GM18520 (cell line): ENCODE results near the gene PLEK.
A peak's percentile ranks its signal among the peaks of the same experiment; 100 is the strongest.
"Not testable (repeated sequence)": the region's sequence is repeated elsewhere in the genome, so short reads cannot be mapped to it uniquely, and the experiment has no call there.

ENCODE experiments used
- ATAC-seq: cut with Tn5 transposase; IDR thresholded peaks from one replicate; pipeline ENCODE4 v1.9.1; 2021; ENCODE audit not compliant: unreplicated experiment

PLEK gene

DNA sequence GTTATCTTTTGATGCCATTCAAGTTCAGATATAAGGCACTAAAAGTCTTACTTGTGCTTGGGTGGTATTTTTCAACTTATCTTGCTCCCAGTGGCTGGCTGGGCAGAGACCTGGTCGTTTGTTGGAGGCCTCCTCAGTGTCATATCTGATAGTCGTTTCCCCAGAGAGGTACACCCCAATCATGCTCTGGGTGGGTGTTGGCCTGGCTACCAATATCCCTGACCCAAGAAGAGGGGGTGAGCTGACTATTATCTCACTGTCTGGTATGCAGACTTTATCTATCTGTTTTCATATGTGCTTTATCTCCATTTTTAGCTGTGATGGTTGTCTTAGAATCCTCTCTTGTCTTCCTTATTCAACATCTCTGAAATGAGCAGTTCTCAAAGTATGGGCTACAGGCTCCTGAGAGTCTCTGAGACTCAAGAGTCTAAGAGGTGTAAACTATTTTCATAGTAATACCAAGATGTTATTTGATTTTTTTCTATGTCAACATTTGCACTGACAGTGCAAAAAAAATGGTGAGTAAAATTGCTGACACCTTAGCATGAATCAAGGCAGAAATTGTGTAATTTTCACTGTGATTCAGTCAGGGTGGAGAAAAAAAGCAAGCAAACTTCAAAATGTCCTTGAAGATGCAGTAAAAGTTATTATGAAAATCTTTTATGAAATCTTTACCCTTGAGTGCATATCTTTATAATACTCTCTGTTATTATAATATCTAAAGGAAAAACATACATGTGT is 12.3 kb upstream of the PLEK start:
- no peak for ATAC-seq

DNA sequence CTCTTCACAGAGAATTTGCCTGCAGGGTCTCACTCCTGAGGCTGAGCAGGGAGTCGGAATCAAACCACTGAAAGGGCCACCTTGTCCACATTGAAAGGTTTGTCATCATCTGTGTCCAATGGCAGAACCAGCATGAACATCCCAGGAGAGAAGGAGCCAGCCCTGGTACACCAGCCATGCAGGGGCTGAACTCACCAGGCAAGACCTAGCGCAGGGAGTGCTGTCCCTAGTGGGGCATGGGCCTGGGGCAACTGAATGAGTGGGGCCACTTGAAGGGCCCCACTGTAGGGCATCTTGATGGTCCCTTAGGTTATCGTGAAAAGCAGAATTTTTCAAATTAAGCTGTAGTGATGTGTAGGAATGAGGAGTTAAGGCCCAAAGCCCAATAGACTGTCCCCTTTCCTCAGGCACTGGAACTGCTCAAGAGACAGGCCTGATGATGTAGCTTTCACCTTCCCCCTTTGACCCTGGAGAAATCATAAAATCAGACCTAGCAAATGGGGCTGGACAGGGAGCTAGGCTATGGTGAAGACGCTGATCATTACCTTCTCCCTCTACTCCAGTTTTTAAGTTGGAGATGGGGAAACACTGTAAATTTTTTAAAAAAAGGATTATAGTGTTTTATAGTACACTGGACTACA is 8.4 kb upstream of the PLEK start:
- ATAC-seq = no peak

DNA sequence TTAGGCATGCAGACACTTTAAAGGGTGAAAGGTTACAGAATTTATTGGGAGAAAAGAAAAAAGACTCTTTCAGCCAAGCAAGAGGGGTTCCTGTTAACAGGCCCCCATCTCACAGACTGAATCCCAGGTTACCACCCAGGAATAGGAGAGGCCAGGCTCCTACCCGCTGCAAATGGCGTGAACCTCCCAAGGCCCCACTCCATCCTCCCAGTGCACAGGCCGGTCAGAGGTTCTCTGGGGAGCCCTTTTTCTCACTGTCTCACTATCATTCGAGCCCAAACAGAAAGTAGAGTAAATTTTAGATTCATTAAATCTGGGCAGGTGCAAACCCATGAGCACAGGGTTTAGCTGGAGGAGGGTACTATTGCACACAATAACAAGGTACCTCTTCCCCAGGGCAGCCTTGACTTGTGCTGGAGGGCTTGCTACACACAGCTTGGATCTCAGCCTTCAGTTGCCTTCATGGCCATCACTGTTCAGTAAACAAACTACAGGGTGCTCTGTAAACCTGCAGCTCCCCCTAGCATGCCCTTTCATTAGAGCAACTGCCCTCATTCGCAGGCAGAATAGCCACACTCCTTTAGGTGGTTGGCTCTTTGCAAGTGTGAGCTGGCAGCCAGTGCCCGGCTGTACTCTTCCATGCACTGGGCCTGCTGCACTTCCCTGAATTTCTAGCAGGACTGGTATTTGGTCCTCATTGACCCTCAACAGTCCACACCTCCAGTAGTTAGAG is 7.3 kb upstream of the PLEK start:
- peak; percentile 60 for ATAC-seq

DNA sequence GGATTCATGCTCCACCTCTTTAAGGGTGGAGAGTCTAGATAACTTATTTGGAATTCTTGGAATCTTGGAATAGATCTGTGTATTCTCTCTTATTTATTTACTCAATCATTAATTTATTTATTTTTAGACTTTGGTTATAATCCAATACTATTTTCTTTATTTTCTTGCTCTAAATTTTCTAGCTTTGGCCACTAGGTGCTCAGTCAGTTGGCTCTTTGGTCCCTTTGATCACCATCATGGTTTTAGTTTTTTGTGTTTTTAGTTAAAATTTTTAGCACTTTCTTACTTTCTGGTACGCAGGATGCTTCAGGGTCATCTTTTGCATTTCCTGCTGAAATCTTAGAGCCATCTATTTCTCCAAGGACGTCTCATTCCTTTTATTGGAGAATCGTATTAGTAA is 5.2 kb upstream of the PLEK start:
- no peak for ATAC-seq

DNA sequence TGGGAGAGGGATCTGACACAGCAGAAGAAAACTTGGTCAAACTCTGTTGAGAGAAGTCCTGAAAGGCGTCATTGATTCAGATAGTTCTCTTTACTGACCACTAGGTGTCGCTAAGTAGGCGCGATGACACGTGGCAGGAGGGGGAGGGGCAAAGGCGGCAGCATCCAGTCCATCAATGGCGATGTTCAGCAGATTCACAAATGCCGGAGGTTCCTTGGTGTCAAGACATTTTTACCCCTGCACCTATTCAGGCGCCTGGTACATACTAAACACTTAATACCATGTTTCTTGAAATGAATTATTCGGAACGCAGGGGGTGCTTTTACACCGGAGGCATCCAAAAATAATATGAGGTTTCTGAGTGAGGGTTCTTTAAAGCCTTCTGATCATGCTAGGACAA is 3.0 kb upstream of the PLEK start:
- peak; percentile 20 for ATAC-seq

DNA sequence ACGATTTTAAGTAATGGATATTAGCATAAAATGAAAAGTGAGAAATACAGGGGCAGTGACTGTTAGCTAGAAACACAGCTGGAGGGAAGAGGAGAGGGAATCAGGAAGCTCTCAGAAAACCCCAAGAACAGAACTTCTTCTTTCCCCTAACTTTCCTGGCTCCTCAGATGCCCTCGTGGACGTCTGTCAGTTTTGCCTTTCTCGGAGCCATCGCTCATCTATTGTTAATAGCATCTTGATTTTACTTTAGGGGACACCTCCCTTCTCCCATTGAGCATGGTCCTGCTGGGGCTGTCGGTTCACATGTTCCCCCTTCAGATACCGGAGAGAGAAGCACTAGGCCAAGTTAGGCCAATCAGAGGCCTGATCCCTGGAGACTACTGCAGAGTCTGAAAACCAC is 2.3 kb upstream of the PLEK start:
- no peak for ATAC-seq

DNA sequence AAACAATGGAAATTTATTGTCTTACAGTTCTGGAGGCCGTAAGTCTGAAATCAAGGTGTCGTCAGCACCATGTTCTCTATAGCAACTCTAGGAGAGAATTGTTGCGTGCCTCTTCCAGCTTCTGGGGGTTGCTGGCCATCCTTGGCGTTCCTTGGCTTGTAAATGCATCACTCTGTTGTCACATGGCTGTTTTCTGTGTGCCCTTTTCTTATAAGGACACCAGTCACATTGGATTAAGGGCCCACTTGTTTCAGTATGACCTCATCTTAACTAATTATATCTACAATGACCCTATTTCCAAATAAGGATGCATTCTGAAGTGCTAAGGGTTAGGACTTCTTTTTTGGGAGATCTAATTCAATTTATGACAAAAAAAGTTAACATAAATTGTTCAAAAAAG is 1.4 kb upstream of the PLEK start:
- no peak for ATAC-seq

DNA sequence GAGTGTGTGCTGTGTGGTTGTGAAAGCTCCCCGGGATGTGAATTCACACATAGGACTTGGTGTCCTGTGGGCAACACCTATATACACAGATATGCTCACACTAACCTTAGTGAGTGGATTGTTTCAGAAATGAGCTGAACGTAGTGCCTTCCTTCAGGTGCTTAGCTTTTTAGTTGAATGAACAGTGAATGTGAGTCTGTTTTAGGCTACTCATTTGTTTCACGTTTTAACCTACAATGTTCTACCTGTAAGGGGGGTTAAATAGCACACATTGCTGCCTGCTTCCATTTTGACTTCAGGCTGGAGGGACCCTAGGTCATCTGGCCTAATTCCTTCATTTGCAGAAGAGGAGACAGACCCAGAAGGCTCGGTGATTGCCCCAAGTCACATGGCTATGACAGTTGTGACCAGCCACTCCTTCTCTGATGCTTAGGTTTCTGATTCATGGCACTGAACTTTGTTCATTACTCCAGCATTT is 1.0 kb downstream of the PLEK start:
- ATAC-seq = peak; percentile 44

DNA sequence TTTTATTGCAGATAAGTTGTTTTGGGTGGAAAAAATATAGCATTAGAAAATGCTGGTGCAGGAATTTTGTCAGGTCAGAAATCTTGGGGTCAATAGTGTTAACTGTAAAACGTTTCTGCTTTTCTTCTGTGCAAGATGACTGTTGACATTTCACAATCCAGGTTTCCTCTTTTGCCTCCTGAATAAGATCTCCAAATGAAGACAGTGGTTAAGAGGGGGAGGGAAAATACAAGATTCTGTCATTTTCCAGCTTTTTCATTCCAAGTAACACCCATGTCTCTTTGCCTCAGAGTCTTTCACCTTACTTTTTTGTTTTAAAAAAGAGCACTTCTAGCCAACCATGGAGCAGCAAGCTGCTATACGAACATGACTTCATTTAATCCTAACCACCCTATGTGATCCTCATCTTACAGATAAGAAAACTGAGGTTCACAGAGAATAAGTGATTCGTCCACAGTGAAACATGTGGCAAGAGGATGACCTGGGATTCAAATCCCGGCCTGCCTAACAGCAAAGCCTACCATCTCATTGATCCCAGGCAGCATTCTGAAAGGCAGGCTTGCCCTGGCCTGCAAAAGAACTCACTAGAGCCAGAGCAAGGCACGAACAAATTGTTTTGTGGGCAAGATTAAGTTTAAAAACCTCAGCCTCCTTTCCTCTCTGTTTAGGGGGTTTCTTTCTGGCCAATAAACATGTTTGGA is 3.0 kb downstream of the PLEK start:
- no peak for ATAC-seq

DNA sequence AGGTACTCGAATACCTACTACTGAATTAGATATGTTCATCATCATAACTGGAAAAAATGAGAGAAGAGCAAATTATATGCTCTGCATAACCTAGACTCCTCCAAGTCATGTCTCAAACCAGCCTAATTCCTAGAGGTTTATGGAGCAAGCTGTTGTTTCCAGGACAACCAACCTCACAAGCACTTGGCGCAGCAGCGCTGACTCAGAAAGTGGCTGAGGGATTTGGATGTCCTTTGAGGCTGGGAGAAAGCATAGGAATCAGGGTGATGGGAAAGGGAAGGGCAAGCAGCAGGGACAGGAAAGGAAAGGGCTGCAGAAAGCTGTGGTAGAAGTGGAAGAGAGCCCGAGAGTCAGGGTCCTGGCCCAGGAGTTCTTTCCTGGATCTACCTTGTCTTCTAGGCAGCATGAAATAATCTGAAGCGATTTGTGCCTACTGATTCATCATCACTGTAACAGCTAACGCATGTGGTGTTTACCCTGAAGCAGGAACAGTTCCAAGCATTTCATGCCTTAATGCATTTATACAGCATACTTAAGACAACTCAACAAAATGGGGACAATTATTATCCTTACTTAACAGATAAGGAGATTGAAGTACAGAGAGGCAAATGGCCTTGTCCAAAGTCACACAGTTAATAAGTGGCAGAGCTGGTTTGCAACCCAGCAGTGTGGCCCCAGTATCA is 3.7 kb downstream of the PLEK start:
- ATAC-seq = no peak

DNA sequence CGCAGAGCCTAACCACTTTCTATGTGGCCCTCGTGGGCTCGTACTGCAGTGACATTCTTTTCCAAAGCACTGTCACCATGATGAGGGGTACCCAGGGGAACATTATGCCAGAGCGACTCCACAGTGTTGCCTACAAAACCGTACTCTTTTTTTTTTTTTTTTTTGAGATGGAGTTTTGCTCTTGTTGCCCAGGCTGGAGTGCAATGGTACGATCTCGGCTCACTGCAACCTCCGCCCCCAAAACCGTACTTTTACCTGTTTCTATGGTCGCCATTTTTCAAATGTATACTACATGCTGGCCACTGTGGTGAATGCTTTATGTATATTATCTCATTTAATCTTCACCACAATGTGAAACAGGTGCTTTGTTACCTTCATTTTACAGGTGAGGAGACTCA is 4.3 kb downstream of the PLEK start:
- ATAC-seq = no peak

DNA sequence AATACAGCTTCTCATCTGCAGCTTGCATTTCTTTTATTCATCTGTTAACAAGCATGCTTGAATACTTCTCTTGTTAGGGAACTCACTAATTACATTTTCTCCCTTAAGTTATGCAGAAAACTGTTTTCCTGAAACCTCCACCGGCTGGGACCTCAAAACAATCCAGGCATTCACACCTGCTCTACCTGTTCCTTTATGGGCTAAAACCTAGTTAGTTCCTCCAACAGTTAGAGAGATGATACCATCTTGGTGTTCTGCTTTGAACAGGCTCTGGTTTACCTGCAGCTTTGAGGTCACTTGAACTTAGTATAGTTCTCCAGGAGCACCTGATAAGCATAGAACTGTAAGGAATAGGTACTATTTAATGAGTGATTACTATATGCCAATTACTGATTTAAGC is 6.1 kb downstream of the PLEK start:
- no peak for ATAC-seq

DNA sequence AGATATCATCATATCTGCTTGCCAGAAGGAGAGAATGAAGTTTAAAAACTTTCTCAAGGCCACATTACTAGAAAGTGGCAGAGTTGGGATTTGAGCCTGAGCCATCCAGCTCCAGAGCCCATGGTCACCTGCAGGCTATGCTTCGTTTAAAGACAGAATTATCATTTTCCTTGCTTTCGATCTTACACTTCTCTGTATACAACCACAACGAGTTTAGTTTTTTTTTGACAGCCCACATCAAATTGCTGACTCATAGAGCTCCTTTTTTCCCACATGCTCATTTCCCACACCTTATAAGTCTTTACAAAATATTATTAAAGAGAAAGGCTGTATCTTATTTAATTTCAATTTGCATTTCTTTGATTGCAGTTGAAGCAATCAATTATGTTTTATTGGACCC is 6.5 kb downstream of the PLEK start:
- ATAC-seq = no peak

DNA sequence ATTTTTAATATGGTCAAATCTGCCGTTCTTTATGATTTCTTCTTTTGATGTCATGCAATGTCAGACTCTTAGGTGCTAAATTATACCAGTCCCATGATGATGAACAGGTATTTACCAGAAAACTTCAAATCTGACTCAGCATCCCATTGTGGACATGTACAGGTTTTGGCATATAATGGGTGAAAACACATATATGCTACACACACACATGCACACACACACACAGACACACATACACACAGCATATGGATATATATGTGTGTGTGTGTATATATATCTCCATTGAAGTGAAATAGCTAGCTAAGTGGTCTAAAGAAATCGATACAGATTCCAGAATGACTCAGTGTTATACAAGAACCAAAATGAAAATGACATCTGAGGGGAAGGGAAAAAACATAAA is 7.4 kb downstream of the PLEK start:
- no peak for ATAC-seq

DNA sequence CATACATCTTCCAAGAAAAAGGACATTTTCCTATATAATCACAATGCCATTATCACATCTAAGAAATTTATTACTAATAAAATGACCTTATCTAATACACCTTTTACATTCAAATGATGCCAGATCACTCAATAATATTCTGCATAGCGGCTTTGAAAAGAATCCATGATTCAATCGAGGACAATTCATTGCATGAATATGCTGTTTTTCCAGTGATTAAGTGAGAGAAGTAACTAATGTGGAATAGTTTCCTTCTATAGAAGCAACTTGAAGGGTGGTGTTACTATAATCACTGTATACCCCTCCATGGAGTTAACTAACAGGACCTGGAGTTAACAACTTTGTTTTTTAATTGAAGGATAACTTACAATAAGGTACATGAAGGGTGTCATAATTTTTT is 9.1 kb downstream of the PLEK start:
- ATAC-seq = no peak

DNA sequence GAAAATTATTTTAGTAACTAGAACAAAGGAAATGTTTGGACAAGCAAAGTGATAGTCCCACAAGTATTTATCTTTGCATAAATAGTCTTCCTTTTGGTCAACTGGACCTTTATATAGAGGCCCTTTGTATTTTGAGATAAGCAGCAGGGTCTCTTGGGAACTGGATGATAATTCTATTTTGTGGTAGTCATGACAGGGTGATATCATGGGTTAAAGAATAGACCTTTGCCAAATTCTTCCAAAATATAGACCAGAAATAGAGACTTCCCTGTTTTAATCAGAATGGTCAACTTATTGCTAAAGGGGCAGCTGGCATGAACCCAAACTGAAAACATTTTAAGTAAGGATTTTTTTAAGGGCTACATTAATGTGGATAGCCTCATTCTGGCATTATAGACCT is 10.5 kb downstream of the PLEK start:
- ATAC-seq = no peak

DNA sequence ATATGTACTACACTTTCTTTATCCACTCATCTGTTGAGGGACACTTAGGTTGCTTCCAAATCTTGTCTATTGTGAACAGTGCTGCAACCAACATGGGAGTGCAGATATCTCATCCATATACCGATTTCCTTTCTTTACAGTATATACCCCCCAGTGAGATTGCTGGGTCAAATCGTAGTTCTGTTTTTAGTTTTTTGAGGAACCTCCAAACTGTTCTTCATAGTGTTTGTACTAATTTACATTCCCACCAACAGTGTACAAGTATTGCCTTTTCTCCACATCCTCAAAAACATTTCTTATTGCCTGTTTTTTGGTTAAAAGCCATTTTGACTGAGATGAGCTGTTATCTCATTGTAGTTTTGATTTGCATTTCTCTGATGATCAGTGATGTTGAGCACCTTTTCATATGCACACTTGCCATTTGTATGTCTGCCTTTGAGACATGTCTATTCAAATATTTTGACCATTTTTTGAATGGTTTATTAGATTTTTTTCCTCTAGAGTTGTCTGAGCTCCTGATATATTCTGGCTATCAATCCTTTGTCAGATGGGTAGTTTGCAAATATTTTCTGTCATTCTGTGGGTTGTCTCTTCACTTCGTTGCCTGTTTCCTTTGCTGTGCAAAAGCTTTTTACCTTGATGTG is 12.2 kb downstream of the PLEK start:
- no peak for ATAC-seq

DNA sequence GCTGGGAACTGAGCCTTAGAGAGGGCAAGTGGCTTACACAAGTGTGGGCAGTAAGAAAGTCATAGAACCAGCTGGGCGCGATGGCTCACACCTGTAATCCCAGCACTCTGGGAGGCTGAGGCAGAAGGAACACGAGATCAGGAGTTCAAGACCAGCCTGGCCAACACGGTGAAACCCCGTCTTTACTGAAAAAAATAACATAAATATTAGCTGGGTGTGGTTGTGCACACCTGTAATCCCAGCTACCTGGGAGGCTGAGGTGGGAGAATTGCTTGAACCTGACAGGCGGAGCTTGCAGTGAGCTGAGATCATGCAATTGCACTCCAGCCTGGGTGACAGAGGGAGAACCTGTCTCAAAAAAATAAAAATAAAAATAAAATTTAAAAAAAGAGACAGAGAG is 13.7 kb downstream of the PLEK start:
- ATAC-seq = not testable (repeated sequence)

DNA sequence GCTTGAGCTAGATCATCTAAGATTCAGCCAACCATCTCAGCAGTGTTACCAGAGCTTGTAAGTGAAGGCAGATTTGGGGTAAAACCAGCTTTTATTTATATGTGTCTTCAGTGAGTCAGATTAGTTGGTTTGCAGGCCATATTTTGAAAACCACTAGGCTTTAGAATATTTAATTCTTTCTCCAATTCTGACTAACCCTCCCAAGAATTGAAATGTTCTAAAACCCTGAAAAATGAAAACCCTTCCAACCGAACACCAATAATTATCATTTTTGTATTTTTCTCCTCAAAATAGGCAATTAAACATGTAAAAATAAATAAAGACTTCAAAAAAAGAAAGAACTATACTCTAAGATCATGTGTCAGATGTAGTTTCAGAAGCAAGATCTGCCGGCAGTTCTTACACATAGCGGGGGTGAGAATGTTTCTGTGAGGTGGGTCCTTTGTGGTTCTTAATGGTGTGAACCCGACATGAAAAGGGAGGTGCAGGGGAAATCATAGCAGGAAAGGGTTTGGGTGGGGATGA is 14.2 kb downstream of the PLEK start:
- ATAC-seq = peak; percentile 37

DNA sequence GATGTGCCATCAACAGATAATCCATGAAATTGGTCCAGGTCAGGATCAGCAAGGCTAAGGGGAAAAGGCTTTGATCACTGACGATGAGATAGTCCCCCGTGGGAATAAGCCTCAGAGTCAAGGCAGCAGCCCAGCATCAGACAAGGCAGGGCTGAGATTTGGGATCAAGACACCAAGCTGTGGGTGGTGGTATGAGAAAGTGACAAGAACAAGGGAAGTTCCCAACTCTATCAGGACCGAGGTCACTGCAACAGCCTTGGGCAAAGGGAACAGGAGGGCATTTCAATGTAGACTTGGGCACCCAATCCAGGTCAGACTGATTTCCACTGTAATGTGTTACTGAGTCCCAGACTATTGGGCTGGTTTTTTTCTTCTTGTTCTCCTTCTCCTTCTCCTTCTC is 18.7 kb downstream of the PLEK start:
- ATAC-seq = no peak
